GM19455 (cell line): ENCODE results near the gene WDFY2.
"Not testable (repeated sequence)": the region's sequence is repeated elsewhere in the genome, so short reads cannot be mapped to it uniquely, and the experiment has no call there.

Experiments used
- ATAC-seq: cut with Tn5 transposase; IDR thresholded peaks from one replicate; pipeline ENCODE4 v1.9.1; 2021; ENCODE audit not compliant: unreplicated experiment

The WDFY2 gene

DNA sequence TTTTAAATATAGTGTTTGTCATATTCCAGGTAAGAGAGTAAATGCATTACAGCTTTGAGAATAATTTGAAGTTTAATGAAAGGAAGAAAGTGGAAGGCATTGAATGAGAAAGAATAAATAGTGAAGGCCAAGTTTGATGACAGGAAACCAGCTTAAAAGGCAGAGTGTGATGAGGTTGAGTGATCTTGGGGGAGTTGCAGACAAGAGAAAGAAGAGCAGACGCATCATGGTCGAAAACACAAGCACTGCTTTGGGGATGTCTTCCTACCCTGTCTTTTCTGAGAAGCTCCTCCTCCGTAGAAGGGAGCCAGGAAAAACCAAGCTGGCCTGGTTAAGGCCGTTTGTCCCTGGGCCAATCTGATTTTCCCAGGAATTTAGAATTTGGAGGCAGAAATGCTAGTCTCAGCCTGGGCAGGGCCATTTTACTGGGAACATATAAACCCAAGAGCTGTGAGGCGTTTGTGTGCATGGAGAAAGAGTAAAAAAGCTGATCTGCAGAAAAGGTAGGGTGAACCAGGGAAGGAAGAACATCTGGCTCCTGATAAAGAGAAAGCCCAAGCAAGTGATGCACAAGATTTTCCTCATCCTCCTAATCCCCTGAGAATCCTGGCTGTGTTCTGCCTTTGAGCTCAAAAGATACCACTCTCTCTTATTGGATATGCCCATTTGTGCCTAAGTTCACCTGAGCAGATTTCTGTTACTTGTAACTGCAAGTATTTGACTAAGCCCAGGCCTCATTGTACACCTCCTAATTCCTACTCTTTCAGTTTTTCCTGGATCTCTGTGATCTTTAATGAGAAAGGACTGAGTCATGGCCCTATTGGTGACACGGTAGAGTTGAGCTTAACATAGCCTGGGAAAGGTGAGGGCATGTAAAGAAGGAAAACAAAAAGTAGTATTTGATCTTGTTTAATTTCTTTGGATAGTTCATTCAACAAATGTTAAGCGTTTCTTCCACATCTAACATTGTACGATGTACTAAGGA lies 80.0 kb downstream of the WDFY2 start:
- no peak for ATAC-seq

- ATAC-seq = no peak
These were observed 81.2 kb downstream of the WDFY2 start for GRCh38 chr13:51665456-51665855.

DNA sequence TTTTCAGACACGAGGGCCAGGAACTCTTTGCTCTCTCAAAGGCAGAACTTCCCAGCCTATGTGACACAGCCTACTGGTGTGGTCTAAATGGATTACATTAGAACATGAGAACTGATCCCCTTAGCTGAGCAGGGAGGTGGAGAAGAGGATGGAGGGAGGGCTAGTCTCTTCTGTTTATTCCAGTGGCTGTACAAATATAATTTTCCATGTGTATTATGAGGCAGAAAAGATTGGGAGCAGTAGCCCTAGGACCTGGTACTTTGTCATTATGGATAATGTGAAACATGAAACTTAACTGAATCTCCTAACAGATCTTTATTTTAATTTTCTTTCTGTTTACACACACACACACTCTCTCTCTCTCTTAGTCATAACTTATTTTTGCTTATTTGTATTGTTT lies 82.1 kb downstream of the WDFY2 start:
- ATAC-seq = no peak

- ATAC-seq = no peak
These were observed 82.6 kb downstream of the WDFY2 start for GRCh38 chr13:51666839-51667238.

- no peak for ATAC-seq
These were observed 84.4 kb downstream of the WDFY2 start for GRCh38 chr13:51668580-51669195.

GRCh38 chr13:51673165-51673564 lies 88.9 kb downstream of the WDFY2 start:
- ATAC-seq = no peak

- no peak for ATAC-seq
These were observed 90.0 kb downstream of the WDFY2 start for GRCh38 chr13:51674276-51674675.

DNA sequence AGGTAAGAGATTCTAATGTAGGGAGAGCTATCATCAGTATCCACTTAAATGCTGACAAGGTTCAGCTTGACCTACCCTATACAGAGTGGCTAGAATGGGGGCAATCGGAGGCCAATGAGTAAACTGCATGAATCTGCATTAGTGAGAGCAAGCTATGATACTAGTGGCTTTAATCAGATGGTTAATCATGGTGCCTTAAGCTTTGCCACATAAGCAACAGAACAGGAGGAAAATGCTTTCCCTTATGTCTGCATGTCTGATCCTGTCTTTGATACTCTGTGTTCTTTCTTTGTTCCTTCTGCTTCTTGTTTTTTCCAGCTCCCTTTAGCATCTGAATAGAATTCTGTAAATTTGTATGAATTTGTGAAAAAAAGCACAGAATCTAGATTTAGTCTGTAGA lies 91.1 kb downstream of the WDFY2 start:
- ATAC-seq = no peak

GRCh38 chr13:51675877-51676276 lies 91.6 kb downstream of the WDFY2 start:
- no peak for ATAC-seq

- ATAC-seq = no peak
These were observed 92.5 kb downstream of the WDFY2 start for GRCh38 chr13:51676739-51677138.

GRCh38 chr13:51678420-51678819 lies 94.2 kb downstream of the WDFY2 start:
- no peak for ATAC-seq

DNA sequence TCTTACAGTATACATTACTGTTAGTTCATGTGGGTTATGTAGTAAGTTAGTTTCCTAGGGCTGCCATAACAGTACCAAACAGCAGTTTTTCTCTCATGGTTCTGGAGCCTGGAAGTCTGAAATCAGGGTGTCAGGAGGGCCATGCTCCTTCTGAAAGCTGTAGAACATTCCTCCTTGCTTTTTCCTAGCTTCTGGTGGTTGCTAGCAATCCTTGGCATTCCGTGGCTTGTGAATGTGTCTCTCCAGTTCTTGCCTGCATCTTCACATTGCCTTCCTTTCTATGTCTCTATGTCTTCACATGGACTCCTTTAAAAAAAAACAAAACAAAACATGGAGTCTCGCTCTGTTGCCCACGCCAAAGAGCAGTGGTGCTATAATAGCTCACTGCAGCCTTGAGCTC lies 95.4 kb downstream of the WDFY2 start:
- ATAC-seq = no peak

GRCh38 chr13:51681037-51681678 lies 96.9 kb downstream of the WDFY2 start:
- ATAC-seq = no peak

- ATAC-seq = no peak
These were observed 98.4 kb downstream of the WDFY2 start for GRCh38 chr13:51682686-51683085.

GRCh38 chr13:51683597-51683996 lies 99.3 kb downstream of the WDFY2 start:
- no peak for ATAC-seq

DNA sequence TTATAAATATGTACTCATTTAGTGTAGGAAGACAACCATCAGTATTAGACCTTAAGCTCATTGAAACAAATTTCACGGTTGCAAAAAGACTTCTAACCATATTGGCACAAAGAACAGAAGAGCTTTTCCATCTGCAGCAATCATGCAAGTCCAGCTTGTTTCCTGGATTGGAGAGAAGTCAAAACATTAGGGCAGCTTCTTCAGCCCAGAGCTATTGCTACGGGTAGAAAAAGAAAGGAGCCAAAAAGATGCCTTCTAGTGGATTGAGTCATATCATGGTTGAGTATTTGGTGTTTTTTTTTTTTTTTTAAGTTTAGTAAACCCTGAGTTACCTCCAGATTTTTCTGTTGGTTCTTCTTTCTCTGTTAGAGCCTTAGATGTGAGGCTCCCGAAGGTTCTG lies 99.8 kb downstream of the WDFY2 start:
- no peak for ATAC-seq

- ATAC-seq = no peak
These were observed 103.9 kb downstream of the WDFY2 start for GRCh38 chr13:51687947-51688714.

- ATAC-seq = no peak
These were observed 104.8 kb downstream of the WDFY2 start for GRCh38 chr13:51688937-51689662.

DNA sequence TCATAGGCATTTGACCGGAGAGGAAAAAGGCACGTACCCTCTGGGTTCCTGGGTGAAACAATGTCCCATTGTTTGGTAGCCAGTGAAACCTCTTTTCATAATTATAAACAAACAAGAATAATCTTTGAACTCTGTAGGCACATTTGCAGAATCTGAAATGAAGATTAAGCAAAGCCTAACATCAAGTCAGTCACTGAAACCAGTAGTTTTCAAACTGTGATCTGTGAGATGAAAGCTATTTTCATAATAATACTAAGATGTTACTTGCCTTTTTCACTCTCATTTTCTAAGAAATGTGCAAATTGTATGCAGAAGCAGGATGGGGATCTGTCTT lies 105.4 kb downstream of the WDFY2 start:
- ATAC-seq = no peak

GRCh38 chr13:51695677-51696076 lies 111.4 kb downstream of the WDFY2 start:
- not testable (repeated sequence) for ATAC-seq

DNA sequence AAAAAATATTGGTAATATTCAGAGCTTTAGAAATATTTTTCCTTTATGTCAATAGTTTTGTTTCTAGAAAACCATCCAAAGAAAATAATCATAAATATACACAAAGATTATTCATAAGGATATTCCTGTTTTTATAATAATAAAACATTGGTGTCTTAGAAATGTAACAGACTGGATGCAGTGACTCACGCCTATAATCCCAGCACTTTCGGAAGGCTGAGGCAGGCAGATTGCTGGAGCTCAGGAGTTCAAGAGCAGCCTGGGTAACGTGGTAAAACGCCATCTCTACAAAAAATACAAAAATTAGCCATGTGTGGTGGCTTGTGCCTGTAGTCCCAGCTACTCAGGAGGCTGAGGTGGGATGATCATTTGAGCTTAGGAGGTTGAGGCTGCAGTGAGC lies 112.9 kb downstream of the WDFY2 start:
- no peak for ATAC-seq
